Activated T-helper 17 cell treated with anti-CD3 and anti-CD28 coated beads, Interleukin-2, amount 50 U/mL, for 72 hours (primary cell): ENCODE measurements around the gene CCR8. TPM values are rescaled to one million over a fixed set of nuclear protein-coding genes. Genes with fewer than 3 reads are reported as not detected.
"Not testable (repeated sequence)": the region's sequence is repeated elsewhere in the genome, so short reads cannot be mapped to it uniquely, and the experiment has no call there.

ENCODE experiments used
- ATAC-seq: fragments of 150-1000 bp; cut with Tn5 transposase; replicated peaks from 2 replicates; pipeline ENCODE4 v1.10.0; 2021; ENCODE audit warnings: mild to moderate bottlenecking, moderate library complexity
- H3K27ac Mint-ChIP-seq: one replicate; pipeline ENCODE4 v1.8.0; 2022; ENCODE audit warnings: mixed read lengths
- H3K27me3 Mint-ChIP-seq: one replicate; pipeline ENCODE4 v1.8.0; 2022; ENCODE audit warnings: mixed read lengths
- H3K36me3 Mint-ChIP-seq: one replicate; pipeline ENCODE4 v1.8.0; 2022; ENCODE audit warnings: low read depth, mild to moderate bottlenecking, mixed read lengths
- H3K4me1 Mint-ChIP-seq: one replicate; pipeline ENCODE4 v1.8.0; 2022; ENCODE audit warnings: mixed read lengths
- H3K4me3 Mint-ChIP-seq: one replicate; pipeline ENCODE4 v1.8.0; 2022; ENCODE audit warnings: mild to moderate bottlenecking, mixed read lengths
- H3K9me3 Mint-ChIP-seq: one replicate; pipeline ENCODE4 v1.8.0; 2022; ENCODE audit warnings: mixed read lengths
- total RNA-seq, 2 donors: library from RNA; stranded (reverse); gene quantifications; one replicate each; pipeline ENCODE4 v1.2.3, GENCODE V29; 2022

The CCR8 gene
- total RNA-seq, 2 donors from 2014 or later = 0.87 to 10.2 TPM

DNA sequence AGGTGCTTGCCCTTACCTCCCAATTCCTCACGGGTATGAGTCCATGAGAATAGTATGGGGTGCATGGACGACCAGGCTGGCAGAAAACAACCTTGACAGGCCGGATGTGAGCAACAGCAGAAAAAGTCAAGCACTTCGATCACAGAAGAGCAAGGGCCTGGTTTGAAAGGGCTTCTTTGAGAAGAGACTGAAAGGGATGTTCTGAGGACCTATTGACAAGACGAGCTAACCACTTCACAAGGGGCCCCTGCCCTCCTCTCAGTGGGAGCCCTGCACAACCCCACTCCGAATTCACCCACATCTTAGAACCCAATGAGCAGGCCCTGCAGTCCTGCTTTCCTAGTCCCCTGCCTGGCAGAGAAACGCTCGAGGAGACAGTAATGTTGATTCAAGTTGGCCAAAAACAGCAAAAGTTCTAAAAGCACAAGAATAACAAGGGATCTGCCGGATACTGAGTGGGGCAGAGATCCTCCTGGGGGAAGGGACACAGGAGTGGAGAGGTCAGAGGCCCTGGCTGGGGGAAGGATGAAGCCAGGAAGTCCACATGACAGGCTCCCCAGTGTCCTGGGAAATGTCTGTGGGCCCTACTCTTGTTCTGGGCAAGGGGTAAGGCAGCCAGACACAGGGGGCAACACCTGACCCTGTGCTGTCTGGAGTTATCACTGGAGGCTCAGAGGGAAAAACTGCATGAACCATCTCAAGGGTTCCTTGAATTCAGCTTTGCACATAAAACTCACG is 34.9 kb upstream of the CCR8 start:
- no peak for ATAC-seq
- peaks cover 5% of the 10 kb centered on the region for H3K4me1 Mint-ChIP-seq
- no peaks in the 10 kb centered on the region for H3K27me3 Mint-ChIP-seq
- peaks cover 8% of the 10 kb centered on the region for H3K9me3 Mint-ChIP-seq
- H3K36me3 Mint-ChIP-seq = no peaks in the 10 kb centered on the region
- no peak overlapping the region for H3K27ac Mint-ChIP-seq
- no peak overlapping the region for H3K4me3 Mint-ChIP-seq

DNA sequence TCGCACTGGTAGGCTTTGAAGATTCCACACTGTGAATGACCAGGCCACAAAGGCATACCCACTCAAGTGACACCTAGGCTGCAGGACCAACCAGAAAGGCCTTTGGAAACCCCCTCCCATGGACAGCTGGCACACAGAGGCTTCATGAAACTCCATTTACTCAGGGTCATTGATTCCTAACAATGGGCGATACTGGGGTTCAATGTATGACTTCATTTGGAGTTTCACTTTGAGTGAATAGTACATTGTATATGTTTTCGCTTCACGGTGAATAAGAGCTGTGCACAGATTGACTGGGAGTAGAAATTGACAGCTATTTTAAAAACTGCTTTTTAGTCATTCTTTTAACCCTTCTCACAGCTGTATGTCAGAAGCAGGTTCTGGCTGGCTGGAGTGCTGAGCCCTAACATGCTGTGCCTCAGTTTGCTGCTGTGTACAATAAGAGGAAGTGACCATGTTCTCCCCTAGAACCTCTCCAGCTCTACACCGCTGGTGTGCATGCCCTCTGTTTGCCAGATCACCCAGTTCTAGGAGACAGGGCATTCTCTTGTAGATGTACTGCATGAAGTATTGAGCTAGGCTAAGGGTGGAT is 34.2 kb upstream of the CCR8 start:
- Mint-ChIP-seq H3K36me3 (no peaks in the 10 kb centered on the region), H3K4me1 (no peaks in the 10 kb centered on the region), H3K27me3 (no peaks in the 10 kb centered on the region), H3K27ac (no peak overlapping the region), H3K9me3 (peaks cover 8% of the 10 kb centered on the region), H3K4me3 (no peak overlapping the region)
- ATAC-seq = peak; percentile 84

DNA sequence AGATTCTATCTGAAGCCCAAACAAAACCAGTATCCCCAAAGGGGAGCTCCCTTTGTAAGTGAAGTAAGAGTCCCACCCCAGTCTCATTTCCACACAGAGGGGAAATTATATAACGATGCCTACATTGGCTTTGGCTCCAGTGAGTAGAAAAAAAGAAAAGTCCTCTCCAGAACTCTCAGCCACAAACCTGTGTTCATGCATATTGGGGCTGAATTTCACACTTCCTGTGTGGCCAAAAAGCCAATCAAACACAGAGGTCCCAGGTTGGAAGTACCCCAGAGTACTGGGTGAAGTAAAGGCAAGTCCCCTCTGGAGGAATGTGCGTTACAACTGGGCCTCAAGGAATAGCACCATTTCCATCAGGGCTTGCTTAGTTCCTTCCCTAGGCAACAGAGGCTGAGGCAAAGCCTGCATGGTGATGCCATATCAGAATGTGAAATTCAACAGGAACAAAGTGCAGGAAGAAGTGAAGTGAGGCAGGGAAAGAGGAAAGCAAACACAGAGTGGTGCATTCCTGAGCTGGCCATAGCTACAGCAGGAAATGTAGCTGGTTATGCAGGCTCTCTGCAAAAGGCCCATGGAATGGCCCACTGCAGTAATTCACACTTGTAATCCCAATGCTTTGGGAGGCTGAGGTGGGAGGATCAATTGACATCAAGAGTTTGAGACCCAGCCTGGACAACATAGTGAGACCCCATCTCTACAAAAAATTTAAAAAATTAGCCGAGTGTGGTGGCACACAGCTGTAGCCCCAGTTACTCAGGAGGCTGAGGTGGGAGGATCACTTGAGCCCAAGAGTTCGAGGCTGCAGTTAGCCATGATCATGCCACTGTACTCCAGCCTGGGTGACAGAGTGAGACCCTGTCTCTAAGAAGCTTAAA is 33.1 kb upstream of the CCR8 start:
- Mint-ChIP-seq H3K27ac (no peak overlapping the region), H3K36me3 (no peaks in the 10 kb centered on the region), H3K4me3 (no peak overlapping the region), H3K27me3 (peaks cover 3% of the 10 kb centered on the region), H3K4me1 (no peaks in the 10 kb centered on the region), H3K9me3 (peaks cover 12% of the 10 kb centered on the region)
- no peak for ATAC-seq

DNA sequence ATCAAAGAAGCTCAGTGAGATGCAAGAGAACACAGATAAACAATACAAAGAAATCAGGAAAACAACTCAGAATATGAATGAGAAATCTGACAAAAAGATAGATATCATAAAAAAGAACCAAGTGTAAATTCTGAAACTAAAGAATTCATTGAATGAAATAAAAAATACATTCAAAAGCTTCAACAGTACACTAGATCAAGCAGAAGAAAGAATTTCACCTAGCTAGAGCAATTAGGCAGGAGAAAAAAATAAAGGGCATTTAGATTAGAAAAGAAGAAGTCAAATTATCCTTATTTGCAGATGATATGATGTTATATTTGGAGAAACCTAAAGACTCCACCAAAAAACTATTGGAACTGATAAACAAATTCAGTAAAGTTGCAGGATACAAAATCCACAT is 30.2 kb upstream of the CCR8 start:
- H3K27me3 Mint-ChIP-seq = peaks cover 12% of the 10 kb centered on the region
- no peak for ATAC-seq
- H3K4me1 Mint-ChIP-seq = no peaks in the 10 kb centered on the region
- peaks cover 20% of the 10 kb centered on the region for H3K9me3 Mint-ChIP-seq
- no peaks in the 10 kb centered on the region for H3K36me3 Mint-ChIP-seq
- H3K27ac Mint-ChIP-seq = no peak overlapping the region
- no peak overlapping the region for H3K4me3 Mint-ChIP-seq

DNA sequence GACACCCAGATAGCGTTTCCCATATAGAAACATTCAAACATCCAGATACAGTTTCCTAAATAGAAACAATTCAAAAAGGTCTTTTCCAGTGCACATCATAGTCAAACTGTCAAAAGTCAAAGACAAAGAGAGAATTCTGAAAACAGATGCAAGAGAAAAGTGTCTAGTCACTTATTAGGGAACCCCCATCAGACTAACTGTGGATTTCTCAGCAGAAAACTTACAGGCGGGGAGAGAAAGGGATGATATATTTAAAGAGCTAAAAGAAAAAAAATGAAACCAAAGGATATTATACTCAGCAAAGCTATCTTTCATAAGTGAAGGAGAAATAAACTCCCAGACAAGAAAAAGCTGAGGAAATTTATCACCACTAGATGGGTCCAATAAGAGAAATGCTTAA is 27.3 kb upstream of the CCR8 start:
- Mint-ChIP-seq H3K4me1 (no peaks in the 10 kb centered on the region), H3K27ac (no peak overlapping the region), H3K36me3 (no peaks in the 10 kb centered on the region)

DNA sequence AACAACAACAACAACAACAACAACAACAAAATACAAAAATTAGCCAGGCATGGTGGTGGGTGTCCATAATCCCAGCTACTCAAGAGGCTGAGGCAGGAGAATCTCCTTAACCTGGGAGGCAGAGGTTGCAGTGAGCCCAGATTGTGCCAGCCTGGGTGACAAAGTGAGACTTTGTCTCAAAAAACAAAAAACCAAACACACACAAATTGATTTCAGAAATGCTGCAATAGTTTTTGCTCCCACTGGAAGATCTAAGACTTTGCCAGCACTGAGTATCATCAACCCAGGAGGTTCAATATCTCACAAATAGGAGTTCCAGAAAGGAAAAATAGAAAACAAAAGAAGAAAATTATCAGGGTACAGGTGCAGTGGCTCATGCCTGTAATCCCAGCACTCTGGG is 16.2 kb upstream of the CCR8 start:
- H3K27ac Mint-ChIP-seq = no peak overlapping the region
- peaks cover 5% of the 10 kb centered on the region for H3K4me1 Mint-ChIP-seq
- H3K4me3 Mint-ChIP-seq = no peak overlapping the region
- ATAC-seq = no peak
- no peaks in the 10 kb centered on the region for H3K36me3 Mint-ChIP-seq
- H3K9me3 Mint-ChIP-seq = peaks cover 4% of the 10 kb centered on the region
- H3K27me3 Mint-ChIP-seq = peaks cover 3% of the 10 kb centered on the region

More for the DNA sequence above, 27.3 kb upstream of the CCR8 start:
- H3K9me3 Mint-ChIP-seq = peaks cover 25% of the 10 kb centered on the region
- no peak overlapping the region for H3K4me3 Mint-ChIP-seq
- no peak for ATAC-seq
- peaks cover 25% of the 10 kb centered on the region for H3K27me3 Mint-ChIP-seq

DNA sequence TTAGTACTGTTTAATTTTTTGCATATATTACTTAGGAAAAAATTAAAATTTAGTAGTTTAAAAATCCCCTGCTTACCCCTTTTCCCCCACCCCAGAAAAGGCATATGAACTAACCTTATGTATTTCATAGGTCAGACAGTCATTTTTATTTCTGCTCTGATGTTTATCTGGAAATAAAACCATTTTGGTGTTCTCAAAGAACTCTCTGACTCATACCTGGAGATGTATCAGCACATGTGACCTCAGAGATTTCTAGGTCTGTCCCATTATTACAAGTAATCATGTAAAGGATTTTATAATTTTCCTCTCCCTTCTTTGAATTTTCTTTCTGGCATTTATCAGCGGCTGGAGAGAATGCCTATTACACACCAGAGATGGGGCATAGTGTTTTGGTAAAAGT is 14.1 kb upstream of the CCR8 start:
- ATAC-seq = peak; percentile 80
- Mint-ChIP-seq H3K27me3 (no peaks in the 10 kb centered on the region), H3K4me1 (peaks cover 5% of the 10 kb centered on the region), H3K36me3 (no peaks in the 10 kb centered on the region), H3K4me3 (no peak overlapping the region), H3K9me3 (peaks cover 4% of the 10 kb centered on the region), H3K27ac (peak overlapping the region; percentile 58)

DNA sequence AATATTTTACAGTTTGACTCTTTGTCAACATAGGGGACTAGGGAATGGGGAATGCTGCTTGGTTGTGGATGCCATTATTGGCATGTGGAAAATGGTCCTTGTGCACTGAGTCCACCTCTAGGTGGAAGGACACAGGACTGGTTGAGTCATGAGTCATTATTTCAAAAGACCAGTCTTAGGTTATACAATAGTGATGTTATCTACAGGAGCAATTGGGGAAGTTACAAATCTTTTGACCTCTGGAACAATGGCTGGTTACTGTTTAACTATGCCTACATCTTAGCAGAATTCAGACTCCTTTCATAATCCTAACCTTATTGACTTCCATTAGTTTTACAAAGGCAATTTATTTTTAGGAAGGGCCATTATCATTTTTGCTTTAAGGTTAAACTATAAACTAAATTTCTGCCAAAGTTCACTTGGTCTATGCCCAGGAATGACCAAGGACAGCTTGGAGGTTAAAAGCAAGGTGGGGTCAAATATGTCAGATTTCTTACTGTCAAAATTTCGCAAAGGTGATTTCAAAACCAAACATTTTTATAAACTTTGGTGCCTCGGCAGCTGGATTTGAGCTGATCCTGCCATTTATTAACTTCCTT is 11.8 kb upstream of the CCR8 start:
- H3K27ac Mint-ChIP-seq = no peak overlapping the region
- no peak overlapping the region for H3K4me3 Mint-ChIP-seq
- no peaks in the 10 kb centered on the region for H3K27me3 Mint-ChIP-seq
- no peak for ATAC-seq
- no peaks in the 10 kb centered on the region for H3K36me3 Mint-ChIP-seq
- peaks cover 8% of the 10 kb centered on the region for H3K4me1 Mint-ChIP-seq
- H3K9me3 Mint-ChIP-seq = peaks cover 4% of the 10 kb centered on the region

DNA sequence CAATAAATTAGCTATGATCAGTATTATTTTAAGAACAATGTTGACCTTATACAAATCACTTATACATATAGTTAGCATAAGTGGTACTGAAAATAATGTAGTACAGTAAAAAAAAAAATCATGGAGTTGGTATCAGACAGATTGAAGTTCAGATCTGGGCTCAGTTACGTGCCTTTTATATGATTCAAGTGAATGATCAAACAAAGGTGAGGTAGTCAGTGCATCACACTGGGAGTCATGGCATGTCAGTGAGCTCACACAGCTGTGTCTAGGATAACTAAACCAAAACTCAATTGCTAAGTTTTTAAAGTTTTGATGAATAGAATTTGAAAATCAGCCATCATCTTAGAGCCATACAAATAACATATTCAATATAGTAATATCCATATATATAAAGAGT is 11.2 kb upstream of the CCR8 start:
- no peak overlapping the region for H3K4me3 Mint-ChIP-seq
- peaks cover 4% of the 10 kb centered on the region for H3K9me3 Mint-ChIP-seq
- ATAC-seq = no peak
- H3K27me3 Mint-ChIP-seq = no peaks in the 10 kb centered on the region
- H3K4me1 Mint-ChIP-seq = peaks cover 8% of the 10 kb centered on the region
- no peaks in the 10 kb centered on the region for H3K36me3 Mint-ChIP-seq
- no peak overlapping the region for H3K27ac Mint-ChIP-seq

DNA sequence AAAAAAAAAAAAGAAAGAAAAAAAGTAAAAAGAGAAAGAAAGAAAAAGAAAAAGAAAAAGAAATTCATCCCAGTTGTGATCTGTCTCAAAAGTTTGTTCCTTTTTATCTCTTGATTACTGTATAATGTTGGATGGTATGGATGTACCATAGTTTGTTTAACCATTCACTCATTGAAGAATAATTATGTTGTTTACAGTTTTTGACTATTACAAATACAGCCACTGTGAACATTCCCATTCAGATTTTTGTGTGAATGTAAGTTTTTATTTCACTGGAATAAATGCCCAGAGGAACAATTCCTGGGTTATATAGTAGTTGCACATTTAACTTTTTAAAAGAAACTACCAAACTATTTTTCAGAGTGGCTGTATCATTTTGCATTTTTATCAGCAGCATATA is 10.3 kb upstream of the CCR8 start:
- H3K4me3 Mint-ChIP-seq = no peak overlapping the region
- ATAC-seq = no peak
- H3K27ac Mint-ChIP-seq = no peak overlapping the region
- H3K9me3 Mint-ChIP-seq = peaks cover 4% of the 10 kb centered on the region
- no peaks in the 10 kb centered on the region for H3K36me3 Mint-ChIP-seq
- H3K27me3 Mint-ChIP-seq = no peaks in the 10 kb centered on the region
- H3K4me1 Mint-ChIP-seq = peaks cover 8% of the 10 kb centered on the region

DNA sequence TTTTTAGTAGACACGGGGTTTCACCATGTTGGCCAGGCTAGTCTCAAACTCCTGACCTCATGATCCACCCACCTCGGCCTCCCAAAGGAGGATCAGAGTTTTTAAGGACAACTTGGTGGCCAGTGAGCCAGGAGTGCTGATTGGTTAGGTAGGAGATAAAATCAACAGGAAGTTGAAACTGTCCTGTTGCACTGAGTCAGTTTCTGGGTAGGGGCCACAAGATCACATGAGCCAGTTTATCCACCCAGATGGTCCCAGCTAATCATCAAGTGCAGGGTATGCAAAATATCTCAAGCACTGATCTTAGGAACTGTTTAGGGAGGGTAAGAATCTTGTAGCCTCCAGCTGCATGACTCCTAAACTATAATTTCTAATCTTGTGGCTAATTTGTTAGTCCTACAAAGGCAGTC is 7.9 kb upstream of the CCR8 start:
- not testable (repeated sequence) for H3K27me3 Mint-ChIP-seq, H3K4me3 Mint-ChIP-seq, H3K36me3 Mint-ChIP-seq, H3K4me1 Mint-ChIP-seq, H3K9me3 Mint-ChIP-seq
- peak; percentile 66 for ATAC-seq
- peak overlapping the region; percentile 12 for H3K27ac Mint-ChIP-seq

DNA sequence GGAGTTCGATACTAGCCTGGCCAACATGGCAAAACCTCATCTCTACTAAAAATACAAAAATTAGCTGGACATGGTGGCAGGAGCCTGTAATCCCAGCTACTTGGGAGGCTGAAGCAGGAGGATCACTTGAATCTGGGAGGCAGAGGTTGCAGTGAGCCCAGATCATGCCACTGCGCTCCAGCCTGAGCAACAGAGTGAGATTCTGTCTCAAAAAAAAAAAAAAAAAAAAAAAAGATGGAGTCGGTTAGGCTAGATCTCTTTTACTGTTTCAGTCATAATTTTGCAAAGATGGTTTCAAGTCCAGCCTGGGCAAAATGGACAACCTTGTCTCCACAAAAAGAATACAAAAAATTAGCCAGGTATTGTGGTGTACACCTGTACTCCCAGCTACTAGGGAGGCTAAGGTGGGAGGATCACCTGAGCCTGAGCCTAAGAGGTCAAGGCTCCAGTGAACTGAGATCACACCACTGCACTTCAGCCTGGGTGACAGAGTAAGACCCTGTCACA is 7.2 kb upstream of the CCR8 start:
- H3K9me3 Mint-ChIP-seq, H3K27me3 Mint-ChIP-seq, H3K27ac Mint-ChIP-seq, H3K4me1 Mint-ChIP-seq, H3K4me3 Mint-ChIP-seq, ATAC-seq, H3K36me3 Mint-ChIP-seq: not testable (repeated sequence)

DNA sequence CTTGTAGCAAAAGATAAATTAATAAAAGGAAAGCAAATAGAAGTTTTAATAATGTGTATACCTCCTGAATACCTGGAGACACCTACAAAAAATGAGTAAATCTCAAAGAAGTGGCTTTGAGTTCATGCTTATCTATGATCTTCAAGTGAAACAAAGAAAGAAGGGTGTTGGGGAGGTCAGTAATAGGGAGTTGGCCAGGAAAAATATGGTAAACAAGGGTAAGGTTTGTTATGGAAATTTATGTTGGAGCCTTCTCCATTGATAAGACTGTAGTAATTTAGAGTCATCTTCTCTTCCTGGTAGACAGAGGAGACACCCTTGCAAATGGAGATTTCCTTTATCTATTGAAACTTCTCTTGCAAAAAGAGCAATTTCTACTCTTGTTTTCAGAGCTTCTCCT is 6.6 kb upstream of the CCR8 start:
- Mint-ChIP-seq H3K4me1 (peaks cover 14% of the 10 kb centered on the region), H3K4me3 (no peak overlapping the region), H3K27me3 (no peaks in the 10 kb centered on the region), H3K27ac (no peak overlapping the region), H3K9me3 (no peaks in the 10 kb centered on the region), H3K36me3 (no peaks in the 10 kb centered on the region)
- no peak for ATAC-seq

DNA sequence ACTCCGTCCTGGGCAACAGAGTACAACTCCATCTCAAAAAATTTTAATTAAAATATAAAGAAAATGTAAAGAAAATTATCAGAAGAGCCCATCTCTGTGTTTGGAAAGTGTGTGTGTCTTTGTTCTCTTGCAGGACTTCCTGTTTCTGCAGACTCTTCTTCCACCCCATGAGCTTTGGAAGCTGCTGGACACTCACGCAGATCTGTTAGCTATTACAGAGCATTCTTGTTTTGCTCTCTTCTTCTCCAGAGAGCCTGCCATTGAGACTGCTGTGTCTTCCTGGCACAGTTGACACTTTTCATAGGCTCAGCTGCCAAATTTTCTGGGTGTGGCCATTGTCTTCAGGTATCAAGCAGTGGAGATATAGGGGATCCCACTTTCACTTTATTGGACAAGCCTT is 6.0 kb upstream of the CCR8 start:
- H3K27ac Mint-ChIP-seq = no peak overlapping the region
- H3K36me3 Mint-ChIP-seq = no peaks in the 10 kb centered on the region
- no peaks in the 10 kb centered on the region for H3K9me3 Mint-ChIP-seq
- H3K4me3 Mint-ChIP-seq = no peak overlapping the region
- ATAC-seq = no peak
- H3K27me3 Mint-ChIP-seq = no peaks in the 10 kb centered on the region
- peaks cover 20% of the 10 kb centered on the region for H3K4me1 Mint-ChIP-seq
